SU-DHL-6 (cell line): Measurements from ENCODE around the gene DDIAS.
"Not testable (repeated sequence)": the region's sequence is repeated elsewhere in the genome, so short reads cannot be mapped to it uniquely, and the experiment has no call there.

Experiments
- CTCF ChIP-seq: fragments of 200-600 bp; sonication (generic); IDR thresholded peaks from one replicate; pipeline ENCODE4 v1.5.1; 2017; ENCODE audit warnings: antibody characterized with exemption, mild to moderate bottlenecking, low read length, moderate library complexity; ENCODE audit not compliant: insufficient read depth, poor library complexity, severe bottlenecking
- EZH2phosphoT487 ChIP-seq: fragments of 200-600 bp; sonication (generic), shearing (Covaris generic); conservative IDR thresholded peaks from 2 replicates; pipeline ENCODE4 v1.6.1; 2018; ENCODE audit warnings: mild to moderate bottlenecking, antibody characterized with exemption, low read length, moderate library complexity, mixed read lengths

- TF ChIP-seq CTCF, EZH2phosphoT487: not testable (repeated sequence)
Observed at GRCh38 chr11:82970507-82971083, 69.1 kb downstream of the DDIAS start.
